HT-29 (cell line): Measurements from ENCODE around the gene SP9. TPM values are rescaled to one million over a fixed set of nuclear protein-coding genes. Genes with fewer than 3 reads are reported as not detected.
"Not testable (repeated sequence)": the region's sequence is repeated elsewhere in the genome, so short reads cannot be mapped to it uniquely, and the experiment has no call there.

Experiments used
- DNase-seq: peaks from one replicate; pipeline ENCODE4 v3.0.0-alpha.2; 2015; ENCODE audit warnings: low spot score
- total RNA-seq: library from RNA; depleted of rRNA; stranded (reverse); fragments of >200 nt; shearing (Covaris generic); gene quantifications from 2 replicates; pipeline ENCODE4 v1.2.3, GENCODE V29; 2014; rRNA removed

Gene SP9
- total RNA-seq, 1 experiment from 2014 or later: not detected

- peak; percentile 71 for DNase-seq
Measured at GRCh38 chr2:174344716-174345461, 10.1 kb downstream of the SP9 start.

DNA sequence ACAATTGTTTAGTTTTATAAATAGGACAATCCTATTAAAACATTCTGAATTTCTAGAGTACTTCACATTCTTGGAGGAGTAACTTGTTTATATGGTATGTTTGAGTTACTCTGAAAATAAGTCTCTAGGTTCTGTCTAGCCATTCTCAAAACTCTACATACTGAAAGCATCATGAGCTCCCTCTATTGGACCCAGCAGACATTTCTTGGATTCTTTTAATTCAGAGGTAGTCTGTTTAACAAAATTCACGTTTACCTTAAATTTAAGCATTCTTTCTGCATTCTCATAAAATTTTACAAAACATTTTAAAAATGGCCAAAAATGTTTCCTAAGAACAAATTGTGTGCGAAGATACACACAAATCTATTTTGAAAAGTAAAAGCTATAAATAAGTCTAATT is 15.3 kb downstream of the SP9 start:
- DNase-seq: peak; percentile 42

GRCh38 chr2:174350593-174351181 is 15.9 kb downstream of the SP9 start:
- DNase-seq: no peak

GRCh38 chr2:174353004-174353403 is 18.2 kb downstream of the SP9 start:
- DNase-seq: no peak

DNA sequence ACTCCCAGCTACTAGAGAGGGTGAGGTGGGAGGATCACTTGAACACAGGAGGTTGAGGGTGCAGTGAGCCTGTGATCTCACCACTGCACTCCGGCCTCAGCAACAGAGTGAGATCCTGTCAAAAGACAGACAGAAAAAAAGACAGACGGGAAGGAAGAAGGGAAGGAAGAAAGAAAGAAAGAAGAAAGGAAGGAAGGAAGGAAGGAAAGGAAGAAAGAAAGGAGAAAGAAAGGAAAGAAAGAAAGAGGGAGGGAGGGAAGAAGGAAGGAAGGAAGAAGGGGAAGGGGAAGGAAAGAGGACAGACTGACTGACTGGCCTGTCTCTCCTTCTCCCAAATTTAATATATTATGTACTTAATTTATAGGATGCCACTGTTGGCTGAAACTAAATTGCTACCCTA is 21.6 kb downstream of the SP9 start:
- DNase-seq: no peak

GRCh38 chr2:174359663-174360062 is 24.9 kb downstream of the SP9 start:
- not testable (repeated sequence) for DNase-seq

DNA sequence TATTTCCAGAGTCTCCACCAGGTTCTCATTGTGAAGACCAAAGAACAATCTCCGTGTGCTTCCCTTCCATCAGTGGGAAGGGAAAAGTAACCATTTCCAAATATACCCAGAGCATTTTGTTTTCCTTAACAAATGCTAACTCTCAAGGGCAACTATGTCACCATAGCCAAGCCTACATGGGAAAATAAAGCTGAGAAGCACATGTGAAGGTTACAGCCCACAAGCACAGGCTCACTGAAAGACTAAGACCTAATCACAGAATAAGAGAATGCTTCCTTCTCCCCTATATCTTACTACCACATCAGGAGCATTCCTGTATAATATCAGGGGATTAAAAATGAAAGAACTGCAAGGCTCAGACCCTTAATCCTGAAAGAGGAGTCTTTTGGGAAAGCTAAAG is 28.2 kb downstream of the SP9 start:
- no peak for DNase-seq

DNA sequence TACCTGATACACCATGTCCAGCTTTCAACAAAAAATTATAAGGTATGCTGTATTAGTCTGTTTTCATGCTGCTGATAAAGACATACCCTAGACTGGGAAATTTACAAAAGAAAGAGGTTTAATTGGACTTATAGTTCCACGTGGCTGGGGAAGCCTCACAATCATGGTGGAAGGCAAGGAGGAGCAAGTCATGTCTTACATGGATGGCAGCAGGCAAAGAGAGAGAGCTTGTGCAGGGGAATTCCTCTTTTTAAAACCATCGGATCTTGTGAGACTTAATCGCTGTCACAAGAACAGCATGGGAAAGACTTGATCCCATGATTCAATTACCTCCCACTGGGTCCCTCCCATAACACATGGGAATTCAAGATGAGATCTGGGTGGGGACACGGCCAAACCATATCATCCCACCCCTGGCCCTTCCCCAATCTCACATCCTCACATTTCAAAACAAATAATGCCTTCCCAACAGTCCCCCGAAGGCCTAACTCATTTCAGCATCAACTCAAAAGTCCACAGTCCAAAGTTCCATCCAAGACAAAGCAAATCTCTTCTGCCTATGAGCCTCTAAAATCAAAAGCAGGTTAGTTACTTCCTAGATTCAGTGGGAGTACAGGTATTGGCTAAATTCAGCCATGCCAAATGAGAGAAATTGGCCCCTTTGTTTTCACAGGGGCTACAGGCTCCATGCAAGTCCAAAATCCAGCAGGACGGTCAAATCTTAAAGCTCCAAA is 28.9 kb downstream of the SP9 start:
- DNase-seq: not testable (repeated sequence)

GRCh38 chr2:174364628-174365027 is 29.9 kb downstream of the SP9 start:
- DNase-seq: no peak

DNA sequence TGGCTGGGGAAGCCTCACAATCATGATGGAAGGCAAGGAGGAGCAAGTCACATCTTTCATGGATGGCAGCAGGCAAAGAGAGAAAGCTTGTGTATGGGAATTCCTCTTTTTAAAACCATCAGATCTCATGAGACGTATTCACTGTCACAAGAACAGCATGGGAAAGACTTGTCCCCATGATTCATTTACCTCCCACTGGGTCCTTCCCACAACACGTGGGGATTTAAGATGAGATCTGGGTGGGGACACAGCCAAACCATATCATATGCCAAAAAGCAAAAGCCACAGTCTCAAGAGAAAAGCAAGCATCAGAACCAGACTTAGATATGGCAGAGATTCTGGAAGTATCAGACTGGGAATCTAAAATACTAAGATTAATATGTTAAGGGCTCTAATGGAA is 30.8 kb downstream of the SP9 start:
- no peak for DNase-seq

GRCh38 chr2:174368691-174369090 is 33.9 kb downstream of the SP9 start:
- no peak for DNase-seq

- no peak for DNase-seq
Measured at GRCh38 chr2:174376967-174377366, 42.2 kb downstream of the SP9 start.

DNA sequence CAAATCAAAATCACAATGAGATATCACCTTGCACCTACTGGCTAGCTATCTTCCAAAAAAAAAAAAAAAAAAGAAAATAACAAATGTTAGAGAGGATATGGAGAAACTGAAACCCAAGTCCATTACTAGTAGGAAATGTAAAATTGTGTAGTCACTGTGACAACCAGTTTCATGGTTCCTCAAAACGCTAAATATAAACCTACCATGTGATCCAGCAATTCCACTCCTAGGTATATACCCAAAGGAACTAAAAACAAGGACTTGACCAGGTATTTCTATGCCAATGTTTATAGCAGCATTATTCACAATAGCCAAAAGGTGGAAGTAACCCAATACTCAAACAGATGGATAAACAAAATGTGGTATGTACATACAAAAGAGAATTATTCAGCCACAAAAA is 49.0 kb downstream of the SP9 start:
- no peak for DNase-seq

- no peak for DNase-seq
Measured at GRCh38 chr2:174385201-174385600, 50.4 kb downstream of the SP9 start.

Other genes starting within 250 kb of the SP9 start
- gene OLA1, start 86.4 kb upstream of the SP9 start, total RNA-seq: 50.7 and 62.9 TPM in 2 replicates
- 3.2 and 12.0 TPM in 2 replicates for gene SCRN3, start 60.8 kb downstream of the SP9 start, total RNA-seq
- not detected in 2 replicates for gene GPR155, start 152.1 kb downstream of the SP9 start, total RNA-seq